Ovary (tissue), 3 donors: ENCODE results near the gene C10orf53.

Experiments
- CTCF ChIP-seq, 3 donors: fragments of 450-650 bp in 2 of 3; fragments of 200-600 bp in 1 of 3; IDR thresholded peaks; one replicate each; pipeline versions ENCODE4 v1.5.1 to v1.8.0; 2016 to 2022; ENCODE audit warnings: antibody characterized with exemption in 3 of 3, mild to moderate bottlenecking in 1 of 3
- EP300 ChIP-seq: sonication (generic); formaldehyde crosslinking; IDR thresholded peaks from one replicate; pipeline ENCODE4 v1.6.1; 2017; ENCODE audit warnings: antibody characterized with exemption
- donor health status: DM: no; HTN: no; CAD: no.

- TF ChIP-seq CTCF (IDR thresholded peaks at IDR 0.05) (no peak), EP300 (no peak)
Measured at GRCh38 chr10:49735161-49735560, 55.7 kb downstream of the C10orf53 start.
